HG03045 (cell line): ENCODE data around the gene CREB3L2.
A peak's percentile ranks its signal among the peaks of the same experiment; 100 is the strongest.
"Not testable (repeated sequence)": the region's sequence is repeated elsewhere in the genome, so short reads cannot be mapped to it uniquely, and the experiment has no call there.

Experiments used
- ATAC-seq: cut with Tn5 transposase; IDR thresholded peaks from one replicate; pipeline ENCODE4 v1.9.1; 2021; ENCODE audit warnings: mild to moderate bottlenecking, moderate library complexity; ENCODE audit not compliant: unreplicated experiment

The CREB3L2 gene

GRCh38 chr7:137848095-137848494 is 153.8 kb downstream of the CREB3L2 start:
- no peak for ATAC-seq

DNA sequence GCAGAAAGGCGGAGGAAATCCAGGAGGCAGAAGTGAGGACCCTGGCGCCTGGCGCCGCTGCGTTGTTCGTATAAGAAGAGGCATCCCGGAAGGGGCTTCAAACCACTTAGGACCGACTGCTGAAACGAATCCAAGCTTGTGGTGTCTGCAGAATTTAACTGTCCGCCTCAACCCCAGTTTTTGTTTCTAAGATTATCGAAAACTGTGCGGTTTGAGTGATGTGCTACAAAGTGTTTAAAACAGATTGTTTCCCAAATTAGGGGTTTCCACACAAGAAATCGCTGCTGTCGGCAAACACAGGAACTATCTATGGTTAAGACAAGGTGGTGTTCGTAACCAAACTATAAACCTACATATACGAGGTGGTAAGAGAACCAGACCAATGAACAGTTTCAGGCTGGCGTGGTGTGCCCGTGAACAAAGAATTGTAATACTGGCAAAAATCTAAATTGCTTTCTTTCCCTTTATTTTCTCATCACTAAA is 154.3 kb downstream of the CREB3L2 start:
- no peak for ATAC-seq

GRCh38 chr7:137846827-137847567 is 154.9 kb downstream of the CREB3L2 start, which contains the start of gene DGKI:
Gene DGKI, minus strand, starts transcription at chr7:137846974.
- peak; percentile 46 for ATAC-seq

GRCh38 chr7:137846549-137846826 is 155.4 kb downstream of the CREB3L2 start:
- ATAC-seq = peak; percentile 38

- ATAC-seq = no peak
These were observed 157.0 kb downstream of the CREB3L2 start for GRCh38 chr7:137844677-137845425.

GRCh38 chr7:137839903-137840779 is 161.7 kb downstream of the CREB3L2 start:
- no peak for ATAC-seq

DNA sequence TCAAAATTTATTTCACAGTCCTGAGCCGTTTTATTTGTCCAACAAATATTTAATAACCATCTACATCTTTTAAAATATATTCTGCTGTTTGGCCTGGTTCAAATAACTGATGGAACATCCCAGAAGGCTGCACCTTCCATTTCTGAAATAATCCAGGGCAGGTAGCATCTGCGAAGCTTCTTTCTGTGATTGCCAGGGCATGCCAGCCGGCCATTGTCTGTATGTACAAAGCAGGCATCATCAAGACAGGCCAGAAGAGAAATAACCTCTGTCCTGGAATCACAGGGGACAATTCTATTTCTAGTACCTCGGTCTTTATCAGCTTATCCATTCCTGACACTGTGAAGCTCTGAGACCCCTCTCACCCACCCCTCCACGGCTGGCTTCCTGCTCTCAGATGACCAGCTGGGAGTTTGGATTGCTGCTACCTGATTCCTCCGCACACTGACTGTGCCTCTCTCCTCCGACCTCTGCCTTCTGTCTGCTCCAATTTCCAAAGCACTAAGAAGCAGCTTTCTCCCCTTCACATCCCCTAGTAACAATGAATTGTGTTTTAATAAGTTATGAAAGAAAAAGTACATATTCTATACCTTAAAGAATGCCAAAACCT is 163.1 kb downstream of the CREB3L2 start:
- ATAC-seq = no peak

- ATAC-seq = no peak
These were observed 165.3 kb downstream of the CREB3L2 start for GRCh38 chr7:137836541-137836940.

GRCh38 chr7:137836113-137836509 is 165.8 kb downstream of the CREB3L2 start:
- no peak for ATAC-seq

DNA sequence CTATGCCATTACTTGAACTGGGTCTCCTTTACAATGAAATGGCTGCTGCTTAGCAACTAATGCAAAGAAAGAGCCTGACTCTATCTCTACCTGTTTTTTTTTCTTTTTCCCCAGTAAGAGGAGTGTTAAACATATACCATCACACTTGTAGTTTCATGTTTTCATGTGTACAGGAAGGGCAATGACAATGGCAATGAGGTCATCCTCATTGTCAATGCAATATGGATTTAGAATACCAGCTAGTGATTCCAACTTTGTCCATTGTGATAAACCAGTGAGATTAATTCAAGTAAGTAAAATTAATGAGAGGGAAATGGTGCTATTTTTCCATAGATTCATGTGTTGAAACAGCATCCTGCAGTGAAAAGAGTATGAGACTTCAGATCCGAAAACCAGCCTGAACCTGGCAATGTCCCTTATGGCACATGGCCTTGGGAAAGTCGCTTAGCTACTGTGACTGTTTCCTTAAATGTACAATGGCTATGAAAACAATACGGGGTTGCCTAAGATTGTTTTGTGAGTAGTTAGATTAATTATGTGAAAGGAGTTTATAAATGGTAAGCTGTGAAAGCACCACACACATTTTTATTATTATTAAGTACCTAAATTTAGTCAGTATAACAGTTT is 166.3 kb downstream of the CREB3L2 start:
- ATAC-seq = no peak

GRCh38 chr7:137834552-137834951 is 167.3 kb downstream of the CREB3L2 start:
- no peak for ATAC-seq

DNA sequence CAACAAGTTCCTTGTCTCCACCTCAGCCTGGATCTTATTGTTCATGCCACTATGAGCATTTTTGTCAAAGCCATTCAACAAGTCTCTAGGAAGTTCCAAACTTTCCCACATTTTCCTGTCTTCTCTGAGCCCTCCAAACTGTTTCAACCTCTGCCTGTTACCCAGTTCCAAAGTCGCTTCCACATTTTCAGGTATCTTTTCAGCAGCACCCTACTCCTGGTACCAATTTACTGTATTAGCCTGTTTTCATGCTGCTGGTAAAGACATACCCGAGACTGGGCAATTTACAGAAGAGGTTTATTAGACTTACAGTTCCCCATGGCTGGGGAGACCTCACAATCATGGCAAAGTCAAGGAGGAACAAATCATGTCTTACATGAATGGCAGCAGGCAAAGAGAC is 168.9 kb downstream of the CREB3L2 start:
- not testable (repeated sequence) for ATAC-seq

GRCh38 chr7:137832382-137832781 is 169.5 kb downstream of the CREB3L2 start:
- ATAC-seq = no peak

- ATAC-seq = not testable (repeated sequence)
These were observed 170.3 kb downstream of the CREB3L2 start for GRCh38 chr7:137831555-137831954.

- ATAC-seq = no peak
These were observed 172.4 kb downstream of the CREB3L2 start for GRCh38 chr7:137829337-137829992.

GRCh38 chr7:137828456-137828855 is 173.4 kb downstream of the CREB3L2 start:
- no peak for ATAC-seq

DNA sequence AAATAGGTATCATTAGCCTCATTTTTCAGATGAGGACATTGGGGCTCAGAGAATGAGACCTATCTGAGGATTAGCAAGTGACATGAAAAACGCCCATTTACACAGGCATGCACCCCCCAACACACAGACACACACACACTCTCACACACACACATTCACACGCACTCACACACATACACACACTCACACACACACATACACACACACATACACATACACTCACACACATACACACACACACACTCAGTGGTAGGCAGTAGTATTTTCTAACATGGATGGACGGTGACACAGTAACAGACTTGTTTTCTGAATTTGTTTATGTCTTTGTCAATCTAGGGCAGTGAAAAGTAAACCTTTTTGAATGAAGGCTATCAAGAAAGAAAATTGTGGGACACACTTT is 176.4 kb downstream of the CREB3L2 start:
- ATAC-seq = no peak
